Neural cell (in vitro differentiated cells): Measurements from ENCODE around the gene ZDHHC12. TPM values are rescaled to one million over a fixed set of nuclear protein-coding genes. Genes with fewer than 3 reads are reported as not detected.

ENCODE experiments used
- H2AFZ ChIP-seq: fragments of 200-600, 300-800 bp; sonication (generic), shearing (Covaris generic); 2 replicates; pipeline ENCODE4 v1.6.0; 2014; ENCODE audit warnings: low read depth, mild to moderate bottlenecking, antibody characterized with exemption, low read length, moderate library complexity
- H3F3A ChIP-seq: fragments of 200-600 bp; shearing (Covaris generic); 2 replicates; pipeline ENCODE4 v1.6.1; 2016; ENCODE audit warnings: mild to moderate bottlenecking, moderate library complexity, mixed read lengths, antibody characterized with exemption, low read length; ENCODE audit not compliant: insufficient read depth, poor library complexity, severe bottlenecking
- H3K27ac ChIP-seq: fragments of 200-600, 300-800 bp; sonication (generic), shearing (Covaris generic); 2 replicates; pipeline ENCODE4 v1.5.1; 2014; ENCODE audit warnings: mild to moderate bottlenecking, low read length, moderate library complexity
- H3K27me3 ChIP-seq: fragments of 300-800, 200-600 bp; sonication (generic), shearing (Covaris generic); 2 replicates; pipeline ENCODE4 v1.6.0; 2014; ENCODE audit warnings: mild to moderate bottlenecking, low read depth, low read length, moderate library complexity; ENCODE audit not compliant: insufficient read depth
- H3K36me3 ChIP-seq: fragments of 300-800, 200-600 bp; sonication (generic), shearing (Covaris generic); 2 replicates; pipeline ENCODE4 v1.5.1; 2014; ENCODE audit warnings: mild to moderate bottlenecking, antibody characterized with exemption, low read length, moderate library complexity; ENCODE audit not compliant: insufficient read depth
- H3K4me2 ChIP-seq: fragments of 300-800, 200-600 bp; sonication (generic), shearing (Covaris generic); 2 replicates; pipeline ENCODE4 v1.6.0; 2014; ENCODE audit warnings: mild to moderate bottlenecking, low read length
- H3K4me3 ChIP-seq: fragments of 300-800, 200-600 bp; sonication (generic), shearing (Covaris generic); 2 replicates; pipeline ENCODE4 v1.5.1; 2014; ENCODE audit warnings: mild to moderate bottlenecking, low read length, moderate library complexity
- H3K79me2 ChIP-seq: fragments of 200-600 bp; shearing (Covaris generic); replicated peaks from 2 replicates; pipeline ENCODE4 v1.6.0; 2014; ENCODE audit warnings: mild to moderate bottlenecking, low read length, moderate library complexity; ENCODE audit not compliant: insufficient read depth
- H3K9ac ChIP-seq: fragments of 300-800, 200-600 bp; sonication (generic), shearing (Covaris generic); 2 replicates; pipeline ENCODE4 v1.6.1; 2016; ENCODE audit warnings: mild to moderate bottlenecking, low read length, mixed read lengths
- H3K9me2 ChIP-seq: fragments of 200-600 bp; shearing (Covaris generic); 2 replicates; pipeline ENCODE4 v1.6.1; 2016; ENCODE audit warnings: mild to moderate bottlenecking, low read length, mixed read lengths; ENCODE audit not compliant: insufficient read depth
- H3K9me3 ChIP-seq: fragments of 200-600, 300-800 bp; sonication (generic), shearing (Covaris generic); 2 replicates; pipeline ENCODE4 v1.6.1; 2016; ENCODE audit warnings: mild to moderate bottlenecking, mixed run types, low read length, moderate library complexity, mixed read lengths
- H4K20me1 ChIP-seq: fragments of 200-600 bp; shearing (Covaris generic); 2 replicates; pipeline ENCODE4 v1.6.1; 2016; ENCODE audit warnings: mild to moderate bottlenecking, mixed run types; ENCODE audit not compliant: insufficient read depth
- EP300 ChIP-seq: fragments of 450-650 bp; conservative IDR thresholded peaks from 2 replicates; pipeline ENCODE4 v1.6.1; 2014; ENCODE audit warnings: antibody characterized with exemption, mild to moderate bottlenecking, moderate library complexity; ENCODE audit not compliant: poor library complexity, severe bottlenecking
- EZH2 ChIP-seq: fragments of 200-600, 300-800 bp; shearing (Covaris generic), sonication (generic); IDR thresholded peaks from 2 replicates; pipeline ENCODE4 v1.6.1; 2014; ENCODE audit warnings: antibody characterized with exemption, low read length, borderline replicate concordance, mild to moderate bottlenecking; ENCODE audit not compliant: insufficient read depth, poor library complexity, severe bottlenecking
- MXI1 ChIP-seq: fragments of 450-650 bp; conservative IDR thresholded peaks from 2 replicates; pipeline ENCODE4 v1.6.1; 2014; ENCODE audit warnings: antibody characterized with exemption, mild to moderate bottlenecking; ENCODE audit not compliant: poor library complexity, severe bottlenecking
- POLR2AphosphoS5 ChIP-seq: IDR thresholded peaks from 2 replicates; pipeline ENCODE4 v1.6.1; 2012
- RAD21 ChIP-seq: fragments of 450-650 bp; conservative IDR thresholded peaks from 2 replicates; pipeline ENCODE4 v1.6.1; 2014; ENCODE audit warnings: antibody characterized with exemption, mild to moderate bottlenecking, moderate library complexity
- SMC3 ChIP-seq: fragments of 450-650 bp; conservative IDR thresholded peaks from 2 replicates; pipeline ENCODE4 v1.6.1; 2014; ENCODE audit warnings: antibody characterized with exemption, mild to moderate bottlenecking, moderate library complexity; ENCODE audit not compliant: poor library complexity
- TAF1 ChIP-seq: IDR thresholded peaks from 2 replicates; pipeline ENCODE4 v1.6.1; 2012; ENCODE audit warnings: low read depth
- polyA plus RNA-seq: library from polyadenylated mRNA; depleted of rRNA; stranded (reverse); fragments of >200 nt; gene quantifications from 2 replicates; pipeline ENCODE4 v1.2.3, GENCODE V29; 2014
- TF ChIP-seq, protein P1 (sequence below): fragments of 450-650 bp; IDR thresholded peaks from 2 replicates; pipeline ENCODE4 v1.5.1; 2014; ENCODE audit warnings: antibody characterized with exemption, mild to moderate bottlenecking, moderate library complexity; ENCODE audit not compliant: poor library complexity, severe bottlenecking
- TF ChIP-seq, protein P2 (sequence below): IDR thresholded peaks from 2 replicates; pipeline ENCODE4 v1.6.1; 2012; ENCODE audit warnings: borderline replicate concordance

The ZDHHC12 gene
- polyA plus RNA-seq, 1 donor from 2014 or later, result 0.09 TPM

DNA sequence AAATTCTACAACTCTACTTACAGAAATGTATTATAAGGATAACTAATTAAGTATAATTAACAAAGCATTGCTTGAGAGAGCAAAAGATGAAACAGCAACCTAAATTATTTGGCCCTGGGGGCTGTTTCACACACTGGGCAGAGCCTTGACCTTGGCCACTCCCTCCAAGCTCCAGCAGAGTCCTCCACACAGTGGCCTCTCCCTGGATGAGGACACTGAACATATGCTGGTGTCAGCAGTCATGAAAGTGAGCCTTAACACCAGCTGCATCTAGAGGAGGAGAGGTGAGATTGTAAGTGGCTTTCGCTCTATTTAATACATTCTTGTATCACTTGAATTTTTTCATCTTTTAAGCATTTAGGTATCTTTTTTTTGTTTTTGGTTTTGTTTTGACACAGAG is 23.3 kb upstream of the ZDHHC12 start:
- Histone ChIP-seq H4K20me1 (no peaks in the 10 kb centered on the region), H3F3A (no peaks in the 10 kb centered on the region), H3K27ac (no peak overlapping the region), H3K9me2 (no peaks in the 10 kb centered on the region), H2AFZ (no peak overlapping the region), H3K36me3 (no peaks in the 10 kb centered on the region), H3K27me3 (no peaks in the 10 kb centered on the region), H3K9me3 (no peaks in the 10 kb centered on the region), H3K9ac (no peak overlapping the region), H3K4me3 (no peak overlapping the region), H3K79me2 (no peaks in the 10 kb centered on the region), H3K4me2 (no peak overlapping the region)
- TF ChIP-seq, protein P1, sequence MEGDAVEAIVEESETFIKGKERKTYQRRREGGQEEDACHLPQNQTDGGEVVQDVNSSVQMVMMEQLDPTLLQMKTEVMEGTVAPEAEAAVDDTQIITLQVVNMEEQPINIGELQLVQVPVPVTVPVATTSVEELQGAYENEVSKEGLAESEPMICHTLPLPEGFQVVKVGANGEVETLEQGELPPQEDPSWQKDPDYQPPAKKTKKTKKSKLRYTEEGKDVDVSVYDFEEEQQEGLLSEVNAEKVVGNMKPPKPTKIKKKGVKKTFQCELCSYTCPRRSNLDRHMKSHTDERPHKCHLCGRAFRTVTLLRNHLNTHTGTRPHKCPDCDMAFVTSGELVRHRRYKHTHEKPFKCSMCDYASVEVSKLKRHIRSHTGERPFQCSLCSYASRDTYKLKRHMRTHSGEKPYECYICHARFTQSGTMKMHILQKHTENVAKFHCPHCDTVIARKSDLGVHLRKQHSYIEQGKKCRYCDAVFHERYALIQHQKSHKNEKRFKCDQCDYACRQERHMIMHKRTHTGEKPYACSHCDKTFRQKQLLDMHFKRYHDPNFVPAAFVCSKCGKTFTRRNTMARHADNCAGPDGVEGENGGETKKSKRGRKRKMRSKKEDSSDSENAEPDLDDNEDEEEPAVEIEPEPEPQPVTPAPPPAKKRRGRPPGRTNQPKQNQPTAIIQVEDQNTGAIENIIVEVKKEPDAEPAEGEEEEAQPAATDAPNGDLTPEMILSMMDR, result no peak
- TF ChIP-seq TAF1 (no peak), MXI1 (no peak), POLR2AphosphoS5 (no peak), EP300 (no peak), EZH2 (no peak), SMC3 (no peak), RAD21 (no peak)
- TF ChIP-seq, protein P2, sequence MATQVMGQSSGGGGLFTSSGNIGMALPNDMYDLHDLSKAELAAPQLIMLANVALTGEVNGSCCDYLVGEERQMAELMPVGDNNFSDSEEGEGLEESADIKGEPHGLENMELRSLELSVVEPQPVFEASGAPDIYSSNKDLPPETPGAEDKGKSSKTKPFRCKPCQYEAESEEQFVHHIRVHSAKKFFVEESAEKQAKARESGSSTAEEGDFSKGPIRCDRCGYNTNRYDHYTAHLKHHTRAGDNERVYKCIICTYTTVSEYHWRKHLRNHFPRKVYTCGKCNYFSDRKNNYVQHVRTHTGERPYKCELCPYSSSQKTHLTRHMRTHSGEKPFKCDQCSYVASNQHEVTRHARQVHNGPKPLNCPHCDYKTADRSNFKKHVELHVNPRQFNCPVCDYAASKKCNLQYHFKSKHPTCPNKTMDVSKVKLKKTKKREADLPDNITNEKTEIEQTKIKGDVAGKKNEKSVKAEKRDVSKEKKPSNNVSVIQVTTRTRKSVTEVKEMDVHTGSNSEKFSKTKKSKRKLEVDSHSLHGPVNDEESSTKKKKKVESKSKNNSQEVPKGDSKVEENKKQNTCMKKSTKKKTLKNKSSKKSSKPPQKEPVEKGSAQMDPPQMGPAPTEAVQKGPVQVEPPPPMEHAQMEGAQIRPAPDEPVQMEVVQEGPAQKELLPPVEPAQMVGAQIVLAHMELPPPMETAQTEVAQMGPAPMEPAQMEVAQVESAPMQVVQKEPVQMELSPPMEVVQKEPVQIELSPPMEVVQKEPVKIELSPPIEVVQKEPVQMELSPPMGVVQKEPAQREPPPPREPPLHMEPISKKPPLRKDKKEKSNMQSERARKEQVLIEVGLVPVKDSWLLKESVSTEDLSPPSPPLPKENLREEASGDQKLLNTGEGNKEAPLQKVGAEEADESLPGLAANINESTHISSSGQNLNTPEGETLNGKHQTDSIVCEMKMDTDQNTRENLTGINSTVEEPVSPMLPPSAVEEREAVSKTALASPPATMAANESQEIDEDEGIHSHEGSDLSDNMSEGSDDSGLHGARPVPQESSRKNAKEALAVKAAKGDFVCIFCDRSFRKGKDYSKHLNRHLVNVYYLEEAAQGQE, result no peak

DNA sequence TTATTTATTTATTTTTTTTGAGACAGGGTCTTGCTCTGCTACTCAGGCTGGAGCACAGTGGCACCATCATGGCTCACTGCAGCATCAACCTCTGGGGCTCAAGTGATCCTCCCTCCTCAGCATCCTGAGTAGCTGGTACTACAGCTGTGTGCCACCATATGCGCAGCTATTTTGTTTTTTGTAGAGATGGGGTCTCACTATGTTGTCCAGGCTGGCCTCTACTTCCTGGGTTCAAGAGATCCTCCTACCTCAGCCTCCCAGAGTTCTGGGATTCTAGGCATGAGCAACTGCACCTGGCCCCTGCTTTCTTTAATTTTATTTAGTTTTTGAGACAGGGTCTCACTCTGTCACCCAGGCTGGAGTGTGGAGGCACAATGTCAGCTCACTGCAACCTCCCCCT is 19.5 kb upstream of the ZDHHC12 start:
- Histone ChIP-seq H3K27me3 (no peaks in the 10 kb centered on the region), H3K9me3 (no peaks in the 10 kb centered on the region), H3K79me2 (no peaks in the 10 kb centered on the region), H3K4me2 (no peak overlapping the region), H3K9me2 (no peaks in the 10 kb centered on the region), H2AFZ (no peak overlapping the region), H4K20me1 (no peaks in the 10 kb centered on the region), H3F3A (no peaks in the 10 kb centered on the region), H3K36me3 (no peaks in the 10 kb centered on the region), H3K9ac (no peak overlapping the region), H3K27ac (no peak overlapping the region), H3K4me3 (no peak overlapping the region)
- no peak for TF ChIP-seq RAD21
- TF ChIP-seq SMC3, result no peak
- TF ChIP-seq MXI1, result no peak
- TF ChIP-seq, protein P2, result no peak
- TF ChIP-seq TAF1, result no peak
- no peak for TF ChIP-seq EZH2
- no peak for TF ChIP-seq EP300
- TF ChIP-seq, protein P1, result no peak
- TF ChIP-seq POLR2AphosphoS5, result no peak
